ENCODE results near the gene CDHR2. TPM values are rescaled to one million over a fixed set of nuclear protein-coding genes. Genes with fewer than 3 reads are reported as not detected.

Gene CDHR2
- total RNA-seq, 1 experiment from 2014 or later, result 0.10 TPM

GRCh38 chr5:176583076-176583475 is 33.9 kb downstream of the CDHR2 start:
- Histone ChIP-seq H4K20me1 (ENCODE audit: insufficient read depth) (no peaks in the 10 kb centered on the region), H3K27ac (ENCODE audit: low read depth, low read length) (no peak overlapping the region), H3K36me3 (ENCODE audit: control insufficient read depth in 1 of 2, insufficient read depth in 2 of 2, low read length in 2 of 2) (no peaks in the 10 kb centered on the region), H3K9me3 (ENCODE audit: control insufficient read depth in 1 of 2, insufficient read depth in 1 of 2, low read depth in 1 of 2, low read length in 2 of 2) (peaks cover 5 to 9% of the 10 kb centered on the region in 2 experiments; a peak in 2 of 4 replicates), H3K4me3 (replicated peaks in 1 of 2; ENCODE audit: low read depth in 1 of 2, low read length in 2 of 2) (no peak overlapping the region), H3K79me2 (ENCODE audit: insufficient read depth, low read length) (no peaks in the 10 kb centered on the region), H3K4me1 (ENCODE audit: control insufficient read depth in 1 of 2, insufficient read depth in 2 of 2, low read length in 2 of 2) (peaks cover 0 to 6% of the 10 kb centered on the region in 2 experiments; a peak in 2 of 4 replicates), H2AFZ (ENCODE audit: low read depth, low read length, poor library complexity, severe bottlenecking) (no peak overlapping the region), H3K27me3 (ENCODE audit: insufficient read depth, low read length) (no peaks in the 10 kb centered on the region), H3K4me2 (ENCODE audit: low read length) (no peak overlapping the region), H3K9ac (ENCODE audit: low read length) (no peak overlapping the region), H3K9me2 (ENCODE audit: insufficient read depth) (no peaks in the 10 kb centered on the region)
- ATAC-seq (no peak), DNase-seq (ENCODE audit: low read depth, low spot score) (no peak)
- intact Hi-C loops (cut with micrococcal nuclease), result no loop called here
- no peak for TF ChIP-seq CEBPB (IDR thresholded peaks at IDR 0.05; ENCODE audit: low read depth)
- no peak for TF ChIP-seq MAX (IDR thresholded peaks at IDR 0.05)
- RAD21 ChIA-PET (ENCODE audit: low non-redundant PET in 1 of 2, low total read pairs in 2 of 2, uncharacterized antibody in 2 of 2, unreplicated experiment in 2 of 2), result no interaction called here
- POLR2A ChIA-PET, result no interaction called here
- no TSS peak for BruUV-seq (replicated peaks)
- CTCF ChIA-PET, result no interaction called here

GRCh38 chr5:176587398-176587797 is 38.3 kb downstream of the CDHR2 start:
- H3K4me3 ChIP-seq (replicated peaks in 1 of 2; ENCODE audit: low read depth in 1 of 2, low read length in 2 of 2), result no peak overlapping the region
- intact Hi-C loops (cut with micrococcal nuclease), result no loop called here
- TF ChIP-seq SP1 (IDR thresholded peaks at IDR 0.05; ENCODE audit: low read depth) (no peak), RAD21 (IDR thresholded peaks at IDR 0.05; ENCODE audit: low read depth) (no peak), MAX (IDR thresholded peaks at IDR 0.05) (no peak), FOSL1 (IDR thresholded peaks at IDR 0.05; ENCODE audit: low read depth) (no peak), EGR1 (IDR thresholded peaks at IDR 0.05; ENCODE audit: low read depth) (no peak), YY1 (IDR thresholded peaks at IDR 0.05; ENCODE audit: extremely low read depth, insufficient replicate concordance, low read depth, low read length) (no peak)
- no peak overlapping the region for H3K9ac ChIP-seq (ENCODE audit: low read length)
- H3K4me1 ChIP-seq (ENCODE audit: control insufficient read depth in 1 of 2, insufficient read depth in 2 of 2, low read length in 2 of 2), result no peaks in the 10 kb centered on the region
- H3K27ac ChIP-seq (ENCODE audit: low read depth, low read length), result no peak overlapping the region
- ChIA-PET RAD21 (ENCODE audit: low non-redundant PET in 1 of 2, low total read pairs in 2 of 2, uncharacterized antibody in 2 of 2, unreplicated experiment in 2 of 2) (no interaction called here), POLR2A (no interaction called here), CTCF (no interaction called here)
- H3K27me3 ChIP-seq (ENCODE audit: insufficient read depth, low read length), result no peaks in the 10 kb centered on the region
- ATAC-seq, result no peak
- H3K4me2 ChIP-seq (ENCODE audit: low read length), result no peak overlapping the region
- peaks cover 5 to 17% of the 10 kb centered on the region in 2 experiments; a peak in 2 of 4 replicates for H3K9me3 ChIP-seq (ENCODE audit: control insufficient read depth in 1 of 2, insufficient read depth in 1 of 2, low read depth in 1 of 2, low read length in 2 of 2)
- H3K36me3 ChIP-seq (ENCODE audit: control insufficient read depth in 1 of 2, insufficient read depth in 2 of 2, low read length in 2 of 2), result peaks cover 0 to 4% of the 10 kb centered on the region in 2 experiments; a peak in 1 of 4 replicates
- no TSS peak for BruUV-seq (replicated peaks)
- no peaks in the 10 kb centered on the region for H4K20me1 ChIP-seq (ENCODE audit: insufficient read depth)
- no peaks in the 10 kb centered on the region for H3K79me2 ChIP-seq (ENCODE audit: insufficient read depth, low read length)
- no peak overlapping the region for H2AFZ ChIP-seq (ENCODE audit: low read depth, low read length, poor library complexity, severe bottlenecking)
- no peaks in the 10 kb centered on the region for H3K9me2 ChIP-seq (ENCODE audit: insufficient read depth)
- no peak for DNase-seq (ENCODE audit: low read depth, low spot score)

All from HCT116 (cell line).